ENCODE measurements around the gene CACNG3.

- TF ChIP-seq, protein P1, sequence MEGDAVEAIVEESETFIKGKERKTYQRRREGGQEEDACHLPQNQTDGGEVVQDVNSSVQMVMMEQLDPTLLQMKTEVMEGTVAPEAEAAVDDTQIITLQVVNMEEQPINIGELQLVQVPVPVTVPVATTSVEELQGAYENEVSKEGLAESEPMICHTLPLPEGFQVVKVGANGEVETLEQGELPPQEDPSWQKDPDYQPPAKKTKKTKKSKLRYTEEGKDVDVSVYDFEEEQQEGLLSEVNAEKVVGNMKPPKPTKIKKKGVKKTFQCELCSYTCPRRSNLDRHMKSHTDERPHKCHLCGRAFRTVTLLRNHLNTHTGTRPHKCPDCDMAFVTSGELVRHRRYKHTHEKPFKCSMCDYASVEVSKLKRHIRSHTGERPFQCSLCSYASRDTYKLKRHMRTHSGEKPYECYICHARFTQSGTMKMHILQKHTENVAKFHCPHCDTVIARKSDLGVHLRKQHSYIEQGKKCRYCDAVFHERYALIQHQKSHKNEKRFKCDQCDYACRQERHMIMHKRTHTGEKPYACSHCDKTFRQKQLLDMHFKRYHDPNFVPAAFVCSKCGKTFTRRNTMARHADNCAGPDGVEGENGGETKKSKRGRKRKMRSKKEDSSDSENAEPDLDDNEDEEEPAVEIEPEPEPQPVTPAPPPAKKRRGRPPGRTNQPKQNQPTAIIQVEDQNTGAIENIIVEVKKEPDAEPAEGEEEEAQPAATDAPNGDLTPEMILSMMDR (IDR thresholded peaks at IDR 0.05), result peak in 1 of 6 experiments; percentile 8
- no peak for TF ChIP-seq POLR2A (IDR thresholded peaks at IDR 0.05)
Measured at GRCh38 chr16:24409045-24409444, 152.9 kb downstream of the CACNG3 start.

Measured in adrenal gland (tissue), 5 donors.